Left kidney (tissue), 2 donors: ENCODE data around the gene CFC1B. TPM values are rescaled to one million over a fixed set of nuclear protein-coding genes. Genes with fewer than 3 reads are reported as not detected.
"Not testable (repeated sequence)": the region's sequence is repeated elsewhere in the genome, so short reads cannot be mapped to it uniquely, and the experiment has no call there.

ENCODE experiments used
- DNase-seq: peaks from one replicate; pipeline ENCODE4 v3.0.0-alpha.2; 2013
- polyA plus RNA-seq: library from polyadenylated mRNA; unstranded; fragments of 120-200 nt; gene quantifications from one replicate; pipeline ENCODE4 v1.2.1, GENCODE V29; 2013; ENCODE audit not compliant: insufficient read length

The CFC1B gene
- polyA plus RNA-seq, 1 donor, result not detected

DNA sequence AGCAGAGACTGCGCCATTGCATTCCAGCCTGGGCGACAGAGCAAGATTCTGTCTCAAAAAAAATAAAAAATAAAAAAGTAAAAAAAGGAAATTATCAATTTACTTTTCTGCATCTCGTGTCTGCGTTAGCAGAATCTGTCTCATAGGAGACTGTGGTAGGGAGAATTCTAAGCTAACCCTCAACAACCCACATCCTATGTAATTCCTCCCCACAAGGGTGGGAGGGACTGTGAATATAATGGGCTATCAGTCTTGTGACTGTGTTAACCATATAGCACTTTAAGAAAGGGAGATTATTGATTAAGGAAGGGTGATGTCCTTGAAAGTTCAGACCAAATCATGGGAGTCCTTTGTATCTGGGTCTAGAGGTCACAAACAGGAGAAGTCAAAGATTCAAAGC, 45.1 kb downstream of the CFC1B start:
- not testable (repeated sequence) for DNase-seq

- not testable (repeated sequence) for DNase-seq
Observed at GRCh38 chr2:130571929-130572328, 50.9 kb downstream of the CFC1B start.

DNA sequence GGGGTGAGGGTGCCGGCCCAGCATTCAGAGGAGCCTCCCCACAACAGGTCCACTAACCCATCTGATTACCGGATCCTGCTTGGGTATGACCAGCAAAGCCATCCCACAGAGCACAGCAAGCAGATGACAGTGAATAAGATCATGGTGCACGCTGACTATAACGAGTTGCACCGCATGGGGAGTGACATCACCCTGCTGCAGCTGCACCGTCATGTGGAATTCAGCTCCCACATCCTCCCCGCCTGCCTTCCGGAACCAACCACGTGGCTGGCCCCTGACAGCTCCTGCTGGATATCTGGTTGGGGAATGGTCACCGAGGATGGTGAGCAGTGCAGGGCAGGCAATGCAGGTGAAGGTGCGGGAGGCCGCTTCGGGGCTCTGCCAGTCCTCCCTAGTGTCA, 53.2 kb downstream of the CFC1B start:
- not testable (repeated sequence) for DNase-seq

DNA sequence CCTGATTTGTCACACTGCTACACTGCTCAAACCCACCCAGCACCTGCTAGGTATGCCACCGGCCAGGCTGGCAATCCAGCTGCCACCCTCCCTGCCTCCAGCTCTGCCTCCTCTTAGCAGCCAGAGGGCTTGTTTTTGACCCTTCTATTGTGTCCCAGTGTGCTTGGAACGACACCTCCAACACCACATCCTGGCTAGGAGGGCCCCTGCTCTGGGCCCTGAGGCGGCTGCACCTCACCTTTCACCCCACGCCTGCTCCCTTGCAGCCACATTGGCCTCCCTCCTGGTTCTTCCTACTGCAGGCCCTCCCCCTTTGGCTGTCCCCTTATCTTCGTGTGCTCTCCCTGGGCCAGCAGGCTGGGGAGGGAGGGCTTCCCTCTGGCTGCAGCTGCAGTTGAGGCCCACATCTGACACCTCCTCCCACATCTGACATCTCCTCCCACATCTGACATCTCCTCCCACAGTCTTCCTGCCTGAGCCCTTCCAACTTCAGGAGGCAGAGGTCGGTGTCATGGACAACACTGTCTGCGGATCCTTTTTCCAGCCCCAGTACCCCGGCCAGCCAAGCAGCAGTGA, 55.3 kb downstream of the CFC1B start:
- not testable (repeated sequence) for DNase-seq

- not testable (repeated sequence) for DNase-seq
Observed at GRCh38 chr2:130577559-130577958, 56.5 kb downstream of the CFC1B start.

Other genes starting within 250 kb of the CFC1B start
- gene IMP4, start 178.3 kb upstream of the CFC1B start, polyA plus RNA-seq, result 33.0 TPM
- gene PTPN18, start 165.2 kb upstream of the CFC1B start, polyA plus RNA-seq, result 41.1 TPM
- gene POTEI, start 11.9 kb upstream of the CFC1B start, polyA plus RNA-seq, result 0.08 TPM
- not detected for gene CFC1, start 78.4 kb downstream of the CFC1B start, polyA plus RNA-seq
- gene POTEJ, start 90.2 kb downstream of the CFC1B start, polyA plus RNA-seq, result not detected
- not detected for gene GPR148, start 207.8 kb downstream of the CFC1B start, polyA plus RNA-seq
- gene AMER3, start 234.3 kb downstream of the CFC1B start, polyA plus RNA-seq, result 0.03 TPM